ENCODE data around the gene TMSB4X.

DNA sequence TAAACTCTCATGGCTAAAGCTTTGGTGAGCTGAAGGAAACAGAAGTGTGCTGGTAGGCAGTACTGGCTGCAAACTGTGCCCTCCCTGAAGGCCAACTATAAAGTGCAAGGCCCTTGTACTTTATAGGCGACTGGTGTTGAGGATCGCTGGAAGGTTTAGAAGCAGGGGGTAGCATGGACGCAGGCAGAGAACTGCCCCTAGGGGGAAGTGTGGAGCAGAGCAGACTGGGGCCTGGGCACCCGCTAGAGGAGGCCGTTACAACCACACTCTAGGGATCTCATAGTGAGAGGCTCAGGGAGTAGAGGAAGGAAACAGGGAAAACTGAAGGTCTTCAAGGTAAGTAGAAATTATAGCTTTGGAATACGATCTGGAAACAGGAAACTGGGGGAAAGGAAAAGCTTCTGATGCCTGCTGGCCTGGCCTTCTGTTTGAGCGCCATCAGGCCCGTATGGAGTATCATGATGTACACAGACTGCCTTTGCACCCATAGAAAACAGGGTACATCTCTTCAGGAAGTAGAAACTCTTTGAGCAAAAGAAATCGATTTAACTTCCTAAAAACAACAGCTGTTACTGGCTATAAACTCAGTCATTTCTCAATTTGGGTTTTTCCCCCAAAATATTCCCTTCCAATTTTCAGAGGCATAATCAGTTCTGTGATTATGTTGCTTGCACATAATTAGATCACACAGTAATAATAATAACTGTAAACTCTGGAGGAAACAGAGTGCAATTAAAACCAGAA, 23.9 kb upstream of the TMSB4X start:
- no peak for TF ChIP-seq POLR2A (IDR thresholded peaks at IDR 0.05)
- TF ChIP-seq, protein P1, sequence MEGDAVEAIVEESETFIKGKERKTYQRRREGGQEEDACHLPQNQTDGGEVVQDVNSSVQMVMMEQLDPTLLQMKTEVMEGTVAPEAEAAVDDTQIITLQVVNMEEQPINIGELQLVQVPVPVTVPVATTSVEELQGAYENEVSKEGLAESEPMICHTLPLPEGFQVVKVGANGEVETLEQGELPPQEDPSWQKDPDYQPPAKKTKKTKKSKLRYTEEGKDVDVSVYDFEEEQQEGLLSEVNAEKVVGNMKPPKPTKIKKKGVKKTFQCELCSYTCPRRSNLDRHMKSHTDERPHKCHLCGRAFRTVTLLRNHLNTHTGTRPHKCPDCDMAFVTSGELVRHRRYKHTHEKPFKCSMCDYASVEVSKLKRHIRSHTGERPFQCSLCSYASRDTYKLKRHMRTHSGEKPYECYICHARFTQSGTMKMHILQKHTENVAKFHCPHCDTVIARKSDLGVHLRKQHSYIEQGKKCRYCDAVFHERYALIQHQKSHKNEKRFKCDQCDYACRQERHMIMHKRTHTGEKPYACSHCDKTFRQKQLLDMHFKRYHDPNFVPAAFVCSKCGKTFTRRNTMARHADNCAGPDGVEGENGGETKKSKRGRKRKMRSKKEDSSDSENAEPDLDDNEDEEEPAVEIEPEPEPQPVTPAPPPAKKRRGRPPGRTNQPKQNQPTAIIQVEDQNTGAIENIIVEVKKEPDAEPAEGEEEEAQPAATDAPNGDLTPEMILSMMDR (IDR thresholded peaks at IDR 0.05), result peak in 3 of 5 experiments; percentile 12 to 37 (median 21)
- no peak for TF ChIP-seq EP300 (IDR thresholded peaks at IDR 0.05)

Data from tibial nerve (tissue), 4 donors.